H9 (cell line): ENCODE measurements around the gene RHOH. TPM values are rescaled to one million over a fixed set of nuclear protein-coding genes. Genes with fewer than 3 reads are reported as not detected.

Source experiments
- DNase-seq: peaks from one replicate; pipeline ENCODE4 v3.0.0-alpha.2; 2017
- H2AFZ ChIP-seq: one replicate; pipeline ENCODE4 v1.6.1; 2013; ENCODE audit warnings: mild to moderate bottlenecking, low read length, control low read depth, moderate library complexity
- H2AK5ac ChIP-seq: 2 replicates; pipeline ENCODE4 v1.6.1; 2013; ENCODE audit warnings: low read length, control low read depth, mixed read lengths; ENCODE audit not compliant: insufficient read length
- H2BK120ac ChIP-seq: one replicate; pipeline ENCODE4 v1.6.1; 2013; ENCODE audit warnings: low read depth, mild to moderate bottlenecking, low read length, control low read depth, inconsistent platforms; ENCODE audit not compliant: poor library complexity, severe bottlenecking
- H2BK12ac ChIP-seq: 2 replicates; pipeline ENCODE4 v1.6.1; 2013; ENCODE audit warnings: low read length, control low read depth, mixed read lengths, low read depth; ENCODE audit not compliant: insufficient read length
- H2BK15ac ChIP-seq: 2 replicates; pipeline ENCODE4 v1.6.1; 2013; ENCODE audit warnings: low read depth, low read length, control low read depth
- H2BK20ac ChIP-seq: one replicate; pipeline ENCODE4 v1.6.1; 2013; ENCODE audit warnings: low read depth, mild to moderate bottlenecking, low read length, control low read depth, inconsistent platforms; ENCODE audit not compliant: poor library complexity, severe bottlenecking
- H2BK5ac ChIP-seq: 2 replicates; pipeline ENCODE4 v1.6.1; 2013; ENCODE audit warnings: low read length, control low read depth, mixed read lengths; ENCODE audit not compliant: insufficient read length
- H3K14ac ChIP-seq: 2 replicates; pipeline ENCODE4 v1.6.1; 2013; ENCODE audit warnings: low read length, control low read depth; ENCODE audit not compliant: insufficient read depth
- H3K18ac ChIP-seq: 2 replicates; pipeline ENCODE4 v1.6.1; 2013; ENCODE audit warnings: low read depth, mild to moderate bottlenecking, mixed read lengths, low read length, control low read depth; ENCODE audit not compliant: insufficient read length
- H3K23ac ChIP-seq: 2 replicates; pipeline ENCODE4 v1.6.1; 2013; ENCODE audit warnings: low read length, control low read depth, mixed read lengths, low read depth; ENCODE audit not compliant: insufficient read length
- H3K23me2 ChIP-seq: 2 replicates; pipeline ENCODE4 v1.6.1; 2013; ENCODE audit warnings: low read depth, mild to moderate bottlenecking, mixed read lengths, low read length, control low read depth; ENCODE audit not compliant: insufficient read length, poor library complexity, severe bottlenecking
- H3K27ac ChIP-seq: 2 replicates; pipeline ENCODE4 v1.5.1; 2013; ENCODE audit warnings: low read length, control low read depth, mixed read lengths, low read depth; ENCODE audit not compliant: insufficient read length
- H3K27me3 ChIP-seq: 2 replicates; pipeline ENCODE4 v1.6.1; 2013; ENCODE audit warnings: low read length, control low read depth, inconsistent platforms; ENCODE audit not compliant: insufficient read depth
- H3K4ac ChIP-seq: 2 replicates; pipeline ENCODE4 v1.6.1; 2013; ENCODE audit warnings: low read depth, mild to moderate bottlenecking, control low read depth, inconsistent platforms, low read length, moderate library complexity
- H3K4me1 ChIP-seq: 2 replicates; pipeline ENCODE4 v1.6.1; 2013; ENCODE audit warnings: low read length, control low read depth, inconsistent platforms; ENCODE audit not compliant: insufficient read depth
- H3K4me2 ChIP-seq: 2 replicates; pipeline ENCODE4 v1.6.1; 2013; ENCODE audit warnings: low read length, control low read depth, mixed read lengths; ENCODE audit not compliant: insufficient read length, insufficient read depth
- H3K56ac ChIP-seq: 2 replicates; pipeline ENCODE4 v1.6.1; 2013; ENCODE audit warnings: low read depth, mild to moderate bottlenecking, mixed read lengths, low read length, control low read depth; ENCODE audit not compliant: insufficient read length
- H3K79me1 ChIP-seq: 2 replicates; pipeline ENCODE4 v1.6.1; 2013; ENCODE audit warnings: low read depth, mild to moderate bottlenecking, moderate library complexity, low read length, control low read depth, inconsistent platforms; ENCODE audit not compliant: insufficient read depth, poor library complexity, severe bottlenecking
- H3K79me2 ChIP-seq: 2 replicates; pipeline ENCODE4 v1.6.1; 2013; ENCODE audit warnings: low read length, control low read depth, inconsistent platforms; ENCODE audit not compliant: insufficient read depth
- H3K9ac ChIP-seq: 2 replicates; pipeline ENCODE4 v1.6.1; 2013; ENCODE audit warnings: low read length, control low read depth, mixed read lengths; ENCODE audit not compliant: insufficient read length; ENCODE audit errors: extremely low read depth
- H3K9me3 ChIP-seq: one replicate; pipeline ENCODE4 v1.6.1; 2013; ENCODE audit warnings: low read depth, low read length, inconsistent platforms; ENCODE audit not compliant: control insufficient read depth
- H3T11ph ChIP-seq: one replicate; pipeline ENCODE4 v1.6.1; 2013; ENCODE audit warnings: mild to moderate bottlenecking, low read length, control low read depth, inconsistent platforms
- H4K20me1 ChIP-seq: one replicate; pipeline ENCODE4 v1.6.1; 2013; ENCODE audit not compliant: control insufficient read depth, insufficient read length, insufficient read depth
- H4K5ac ChIP-seq: 2 replicates; pipeline ENCODE4 v1.6.1; 2013; ENCODE audit warnings: low read depth, mild to moderate bottlenecking, mixed read lengths, low read length, control low read depth; ENCODE audit not compliant: insufficient read length
- H4K8ac ChIP-seq: replicated peaks from 2 replicates; pipeline ENCODE4 v1.6.1; 2013; ENCODE audit warnings: low read length, control low read depth, mixed read lengths, low read depth; ENCODE audit not compliant: insufficient read length
- H4K91ac ChIP-seq: 2 replicates; pipeline ENCODE4 v1.6.1; 2013; ENCODE audit warnings: low read depth, mild to moderate bottlenecking, moderate library complexity, mixed read lengths, low read length, control low read depth; ENCODE audit not compliant: insufficient read length
- H3K27ac Mint-ChIP-seq, 3 experiments: 2 replicates in 2 of 3; 3 replicates in 1 of 3; pipeline ENCODE4 v1.8.0; 2020 to 2021; ENCODE audit warnings: mixed read lengths in 3 of 3, mild to moderate bottlenecking in 1 of 3, moderate library complexity in 1 of 3
- H3K27me3 Mint-ChIP-seq: 2 replicates; pipeline ENCODE4 v1.8.0; 2021; ENCODE audit warnings: low read depth, mild to moderate bottlenecking, moderate library complexity, mixed read lengths
- H3K36me3 Mint-ChIP-seq, 3 experiments: 2 replicates in 2 of 3; 3 replicates in 1 of 3; pipeline ENCODE4 v1.8.0; 2020 to 2021; ENCODE audit warnings: low read depth in 3 of 3, mixed read lengths in 3 of 3; ENCODE audit not compliant: insufficient read depth in 1 of 3
- H3K4me1 Mint-ChIP-seq, 2 experiments: 2 replicates each; pipeline ENCODE4 v1.8.0; 2020; ENCODE audit warnings: mixed read lengths in 2 of 2
- H3K4me3 Mint-ChIP-seq, 2 experiments: 2 replicates in 1 of 2; 3 replicates in 1 of 2; pipeline ENCODE4 v1.8.0; 2020 to 2021; ENCODE audit warnings: mild to moderate bottlenecking in 2 of 2, mixed read lengths in 2 of 2, moderate library complexity in 1 of 2
- H3K9me3 Mint-ChIP-seq, 2 experiments: 2 replicates in 1 of 2; 3 replicates in 1 of 2; pipeline ENCODE4 v1.8.0; 2020; ENCODE audit warnings: mild to moderate bottlenecking in 2 of 2, mixed read lengths in 2 of 2, moderate library complexity in 1 of 2
- CTCF ChIP-seq: fragments of 200-600 bp; sonication (generic); conservative IDR thresholded peaks from 3 replicates; pipeline ENCODE4 v1.8.0; 2021; ENCODE audit warnings: antibody characterized with exemption, mild to moderate bottlenecking
- WGBS: extraction: QIAGEN DNeasy Blood & Tissue Kit; methylation state at CpG from one replicate; pipeline ENCODE4 v1.1.7; 2013; ENCODE audit warnings: missing lambda C conversion rate, low lambda C conversion rate, mixed read lengths; ENCODE audit not compliant: insufficient read length; ENCODE audit errors: extremely low coverage; 5-methylcytosine and 5-hydroxymethylcytosine counted together
- total RNA-seq: library from RNA; stranded (reverse); gene quantifications from 2 replicates; pipeline ENCODE4 v1.2.1, GENCODE V29; 2021

RHOH gene
- total RNA-seq, 1 experiment from 2014 or later, result 7.1 TPM

GRCh38 chr4:40241026-40241425, 44.2 kb downstream of the RHOH start:
- Histone ChIP-seq H3K27me3 (no peaks in the 10 kb centered on the region), H3K18ac (no peak overlapping the region), H3K9me3 (no peaks in the 10 kb centered on the region), H3T11ph (no peak overlapping the region), H3K56ac (no peak overlapping the region), H3K79me1 (no peaks in the 10 kb centered on the region), H4K91ac (no peak overlapping the region), H3K9ac (no peak overlapping the region), H2BK20ac (no peak overlapping the region), H2BK120ac (no peak overlapping the region), H3K4me2 (no peak overlapping the region), H3K23ac (no peak overlapping the region), H3K4me1 (no peaks in the 10 kb centered on the region; the same call in 1 of the 2 replicates), H2AFZ (no peak overlapping the region), H2BK5ac (no peak overlapping the region), H3K4ac (no peak overlapping the region), H3K79me2 (no peaks in the 10 kb centered on the region), H2BK15ac (no peak overlapping the region), H2AK5ac (no peak overlapping the region), H4K5ac (no peak overlapping the region), H3K27ac (no peak overlapping the region), H4K8ac (no peak overlapping the region), H4K20me1 (no peaks in the 10 kb centered on the region), H2BK12ac (no peak overlapping the region), H3K23me2 (no peaks in the 10 kb centered on the region), H3K14ac (no peak overlapping the region)
- Mint-ChIP-seq H3K4me1 (peaks cover 9 to 19% of the 10 kb centered on the region in 2 experiments), H3K27ac (no peak overlapping the region), H3K27me3 (no peaks in the 10 kb centered on the region), H3K4me3 (no peak overlapping the region), H3K36me3 (peaks cover 7 to 23% (median 8%) of the 10 kb centered on the region in 3 experiments; a peak in 6 of 7 replicates), H3K9me3 (no peaks in the 10 kb centered on the region; a peak in 1 of 5 replicates)
- WGBS, result no CpG with 5 or more reads among the region's 4 CpGs
- no peak for TF ChIP-seq CTCF
- DNase-seq, result no peak
